NCI-H345 treated with DMSO at 0.1 percent for 48 hours (cell line): ENCODE measurements around the gene GPR37L1.
"Not testable (repeated sequence)": the region's sequence is repeated elsewhere in the genome, so short reads cannot be mapped to it uniquely, and the experiment has no call there.

Source experiments
- DNase-seq: peaks from one replicate; lab custom pipeline; 2025; ENCODE audit not compliant: unreplicated experiment; lab: John Stamatoyannopoulos, UW

Gene GPR37L1

GRCh38 chr1:202167054-202167453 is 44.3 kb downstream of the GPR37L1 start:
- not testable (repeated sequence) for DNase-seq

GRCh38 chr1:202167708-202168415 is 45.1 kb downstream of the GPR37L1 start:
- DNase-seq = no peak

GRCh38 chr1:202168861-202169260 is 46.1 kb downstream of the GPR37L1 start:
- DNase-seq = no peak

- no peak for DNase-seq
Measured at GRCh38 chr1:202170726-202171125, 48.0 kb downstream of the GPR37L1 start.

GRCh38 chr1:202171292-202172014 is 48.7 kb downstream of the GPR37L1 start:
- no peak for DNase-seq

- no peak for DNase-seq
Measured at GRCh38 chr1:202172015-202172355, 49.3 kb downstream of the GPR37L1 start.

GRCh38 chr1:202173993-202174392 is 51.3 kb downstream of the GPR37L1 start:
- no peak for DNase-seq

GRCh38 chr1:202176949-202177927 is 54.5 kb downstream of the GPR37L1 start:
- DNase-seq = no peak

GRCh38 chr1:202179828-202180750 is 57.4 kb downstream of the GPR37L1 start:
- no peak for DNase-seq

- not testable (repeated sequence) for DNase-seq
Measured at GRCh38 chr1:202180751-202181139, 58.0 kb downstream of the GPR37L1 start.

- DNase-seq = no peak
Measured at GRCh38 chr1:202181586-202181985, 58.9 kb downstream of the GPR37L1 start.

- no peak for DNase-seq
Measured at GRCh38 chr1:202182040-202182877, 59.5 kb downstream of the GPR37L1 start.
